H9 (cell line): ENCODE measurements around the gene HRAS. TPM values are rescaled to one million over a fixed set of nuclear protein-coding genes. Genes with fewer than 3 reads are reported as not detected.

Experiments
- DNase-seq: peaks from one replicate; pipeline ENCODE4 v3.0.0-alpha.2; 2017
- H2AFZ ChIP-seq: one replicate; pipeline ENCODE4 v1.6.1; 2013; ENCODE audit warnings: mild to moderate bottlenecking, low read length, control low read depth, moderate library complexity
- H2AK5ac ChIP-seq: 2 replicates; pipeline ENCODE4 v1.6.1; 2013; ENCODE audit warnings: low read length, control low read depth, mixed read lengths; ENCODE audit not compliant: insufficient read length
- H2BK120ac ChIP-seq: one replicate; pipeline ENCODE4 v1.6.1; 2013; ENCODE audit warnings: low read depth, mild to moderate bottlenecking, low read length, control low read depth, inconsistent platforms; ENCODE audit not compliant: poor library complexity, severe bottlenecking
- H2BK12ac ChIP-seq: 2 replicates; pipeline ENCODE4 v1.6.1; 2013; ENCODE audit warnings: low read length, control low read depth, mixed read lengths, low read depth; ENCODE audit not compliant: insufficient read length
- H2BK15ac ChIP-seq: 2 replicates; pipeline ENCODE4 v1.6.1; 2013; ENCODE audit warnings: low read depth, low read length, control low read depth
- H2BK20ac ChIP-seq: one replicate; pipeline ENCODE4 v1.6.1; 2013; ENCODE audit warnings: low read depth, mild to moderate bottlenecking, low read length, control low read depth, inconsistent platforms; ENCODE audit not compliant: poor library complexity, severe bottlenecking
- H2BK5ac ChIP-seq: 2 replicates; pipeline ENCODE4 v1.6.1; 2013; ENCODE audit warnings: low read length, control low read depth, mixed read lengths; ENCODE audit not compliant: insufficient read length
- H3K14ac ChIP-seq: 2 replicates; pipeline ENCODE4 v1.6.1; 2013; ENCODE audit warnings: low read length, control low read depth; ENCODE audit not compliant: insufficient read depth
- H3K18ac ChIP-seq: 2 replicates; pipeline ENCODE4 v1.6.1; 2013; ENCODE audit warnings: low read depth, mild to moderate bottlenecking, mixed read lengths, low read length, control low read depth; ENCODE audit not compliant: insufficient read length
- H3K23ac ChIP-seq: 2 replicates; pipeline ENCODE4 v1.6.1; 2013; ENCODE audit warnings: low read length, control low read depth, mixed read lengths, low read depth; ENCODE audit not compliant: insufficient read length
- H3K23me2 ChIP-seq: 2 replicates; pipeline ENCODE4 v1.6.1; 2013; ENCODE audit warnings: low read depth, mild to moderate bottlenecking, mixed read lengths, low read length, control low read depth; ENCODE audit not compliant: insufficient read length, poor library complexity, severe bottlenecking
- H3K27ac ChIP-seq: 2 replicates; pipeline ENCODE4 v1.5.1; 2013; ENCODE audit warnings: low read length, control low read depth, mixed read lengths, low read depth; ENCODE audit not compliant: insufficient read length
- H3K27me3 ChIP-seq: 2 replicates; pipeline ENCODE4 v1.6.1; 2013; ENCODE audit warnings: low read length, control low read depth, inconsistent platforms; ENCODE audit not compliant: insufficient read depth
- H3K4ac ChIP-seq: 2 replicates; pipeline ENCODE4 v1.6.1; 2013; ENCODE audit warnings: low read depth, mild to moderate bottlenecking, control low read depth, inconsistent platforms, low read length, moderate library complexity
- H3K4me1 ChIP-seq: 2 replicates; pipeline ENCODE4 v1.6.1; 2013; ENCODE audit warnings: low read length, control low read depth, inconsistent platforms; ENCODE audit not compliant: insufficient read depth
- H3K4me2 ChIP-seq: 2 replicates; pipeline ENCODE4 v1.6.1; 2013; ENCODE audit warnings: low read length, control low read depth, mixed read lengths; ENCODE audit not compliant: insufficient read length, insufficient read depth
- H3K56ac ChIP-seq: 2 replicates; pipeline ENCODE4 v1.6.1; 2013; ENCODE audit warnings: low read depth, mild to moderate bottlenecking, mixed read lengths, low read length, control low read depth; ENCODE audit not compliant: insufficient read length
- H3K79me1 ChIP-seq: 2 replicates; pipeline ENCODE4 v1.6.1; 2013; ENCODE audit warnings: low read depth, mild to moderate bottlenecking, moderate library complexity, low read length, control low read depth, inconsistent platforms; ENCODE audit not compliant: insufficient read depth, poor library complexity, severe bottlenecking
- H3K79me2 ChIP-seq: 2 replicates; pipeline ENCODE4 v1.6.1; 2013; ENCODE audit warnings: low read length, control low read depth, inconsistent platforms; ENCODE audit not compliant: insufficient read depth
- H3K9ac ChIP-seq: 2 replicates; pipeline ENCODE4 v1.6.1; 2013; ENCODE audit warnings: low read length, control low read depth, mixed read lengths; ENCODE audit not compliant: insufficient read length; ENCODE audit errors: extremely low read depth
- H3K9me3 ChIP-seq: one replicate; pipeline ENCODE4 v1.6.1; 2013; ENCODE audit warnings: low read depth, low read length, inconsistent platforms; ENCODE audit not compliant: control insufficient read depth
- H3T11ph ChIP-seq: one replicate; pipeline ENCODE4 v1.6.1; 2013; ENCODE audit warnings: mild to moderate bottlenecking, low read length, control low read depth, inconsistent platforms
- H4K20me1 ChIP-seq: one replicate; pipeline ENCODE4 v1.6.1; 2013; ENCODE audit not compliant: control insufficient read depth, insufficient read length, insufficient read depth
- H4K5ac ChIP-seq: 2 replicates; pipeline ENCODE4 v1.6.1; 2013; ENCODE audit warnings: low read depth, mild to moderate bottlenecking, mixed read lengths, low read length, control low read depth; ENCODE audit not compliant: insufficient read length
- H4K8ac ChIP-seq: replicated peaks from 2 replicates; pipeline ENCODE4 v1.6.1; 2013; ENCODE audit warnings: low read length, control low read depth, mixed read lengths, low read depth; ENCODE audit not compliant: insufficient read length
- H4K91ac ChIP-seq: 2 replicates; pipeline ENCODE4 v1.6.1; 2013; ENCODE audit warnings: low read depth, mild to moderate bottlenecking, moderate library complexity, mixed read lengths, low read length, control low read depth; ENCODE audit not compliant: insufficient read length
- H3K27ac Mint-ChIP-seq, 3 experiments: 2 replicates in 2 of 3; 3 replicates in 1 of 3; pipeline ENCODE4 v1.8.0; 2020 to 2021; ENCODE audit warnings: mixed read lengths in 3 of 3, mild to moderate bottlenecking in 1 of 3, moderate library complexity in 1 of 3
- H3K27me3 Mint-ChIP-seq: 2 replicates; pipeline ENCODE4 v1.8.0; 2021; ENCODE audit warnings: low read depth, mild to moderate bottlenecking, moderate library complexity, mixed read lengths
- H3K36me3 Mint-ChIP-seq, 3 experiments: 2 replicates in 2 of 3; 3 replicates in 1 of 3; pipeline ENCODE4 v1.8.0; 2020 to 2021; ENCODE audit warnings: low read depth in 3 of 3, mixed read lengths in 3 of 3; ENCODE audit not compliant: insufficient read depth in 1 of 3
- H3K4me1 Mint-ChIP-seq, 2 experiments: 2 replicates each; pipeline ENCODE4 v1.8.0; 2020; ENCODE audit warnings: mixed read lengths in 2 of 2
- H3K4me3 Mint-ChIP-seq, 2 experiments: 2 replicates in 1 of 2; 3 replicates in 1 of 2; pipeline ENCODE4 v1.8.0; 2020 to 2021; ENCODE audit warnings: mild to moderate bottlenecking in 2 of 2, mixed read lengths in 2 of 2, moderate library complexity in 1 of 2
- H3K9me3 Mint-ChIP-seq, 2 experiments: 2 replicates in 1 of 2; 3 replicates in 1 of 2; pipeline ENCODE4 v1.8.0; 2020; ENCODE audit warnings: mild to moderate bottlenecking in 2 of 2, mixed read lengths in 2 of 2, moderate library complexity in 1 of 2
- CTCF ChIP-seq: fragments of 200-600 bp; sonication (generic); conservative IDR thresholded peaks from 3 replicates; pipeline ENCODE4 v1.8.0; 2021; ENCODE audit warnings: antibody characterized with exemption, mild to moderate bottlenecking
- WGBS: extraction: QIAGEN DNeasy Blood & Tissue Kit; methylation state at CpG from one replicate; pipeline ENCODE4 v1.1.7; 2013; ENCODE audit warnings: missing lambda C conversion rate, low lambda C conversion rate, mixed read lengths; ENCODE audit not compliant: insufficient read length; ENCODE audit errors: extremely low coverage; 5-methylcytosine and 5-hydroxymethylcytosine counted together
- total RNA-seq: library from RNA; stranded (reverse); gene quantifications from 2 replicates; pipeline ENCODE4 v1.2.1, GENCODE V29; 2021

HRAS gene
- total RNA-seq, 1 experiment from 2014 or later = 61.8 TPM

DNA sequence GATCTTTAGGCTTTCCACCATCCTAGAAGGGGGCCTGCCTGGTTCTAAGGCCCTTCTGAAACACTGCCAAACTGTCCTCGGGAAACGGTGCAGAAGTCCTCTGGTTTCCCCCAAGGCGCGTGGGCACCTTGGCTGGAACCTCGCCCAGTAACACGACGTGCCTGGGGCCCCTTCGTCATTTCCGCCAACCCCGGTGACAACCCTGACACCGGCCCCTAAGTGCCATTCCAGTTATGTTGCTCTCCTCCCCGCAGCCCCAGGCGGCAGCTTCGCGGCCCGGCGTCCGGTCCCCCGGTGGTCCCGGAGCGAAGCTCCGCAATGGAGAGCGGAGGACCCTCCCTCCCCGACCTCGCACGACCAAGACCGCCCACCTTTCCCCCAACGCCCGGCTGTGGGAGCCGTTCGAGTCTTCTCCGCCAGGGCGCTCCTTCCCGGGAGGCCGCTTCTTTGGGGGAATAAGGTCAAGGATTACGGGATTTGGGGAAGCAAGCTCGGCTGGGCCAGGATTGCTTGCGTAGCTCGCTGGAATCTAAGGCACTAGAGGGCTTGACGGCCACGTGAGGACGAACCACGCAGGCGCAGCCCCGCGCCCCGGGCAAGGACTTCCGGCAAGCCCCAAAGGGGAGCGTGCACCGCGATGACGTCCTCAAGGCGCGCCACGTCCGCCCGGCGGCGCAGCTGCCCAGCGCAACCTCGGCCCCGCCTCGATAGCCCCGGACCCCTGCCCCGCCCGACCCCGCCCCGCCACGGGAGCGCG is 29.0 kb downstream of the HRAS start:
- Histone ChIP-seq H4K5ac (no peak overlapping the region), H3K4me1 (no peaks in the 10 kb centered on the region), H3K18ac (peak overlapping the region; percentile 5), H3K14ac (no peak overlapping the region), H3K4ac (no peak overlapping the region), H2BK15ac (no peak overlapping the region), H3K9ac (peak overlapping the region; percentile 49), H2AFZ (no peak overlapping the region), H3K9me3 (no peaks in the 10 kb centered on the region), H3K79me2 (peaks cover 2% of the 10 kb centered on the region; the same call in 1 of the 2 replicates), H2BK20ac (no peak overlapping the region), H2BK12ac (no peak overlapping the region), H3K23me2 (peaks cover 16% of the 10 kb centered on the region), H3K79me1 (no peaks in the 10 kb centered on the region), H3K27me3 (no peaks in the 10 kb centered on the region; the same call in 1 of the 2 replicates), H3T11ph (no peak overlapping the region), H2BK5ac (no peak overlapping the region), H4K20me1 (no peaks in the 10 kb centered on the region), H3K4me2 (peak overlapping the region; percentile 91), H2AK5ac (no peak overlapping the region), H2BK120ac (no peak overlapping the region), H3K23ac (no peak overlapping the region), H3K56ac (no peak overlapping the region), H4K8ac (no peak overlapping the region), H3K27ac (no peak overlapping the region), H4K91ac (no peak overlapping the region)
- Mint-ChIP-seq H3K9me3 (no peaks in the 10 kb centered on the region), H3K27me3 (no peaks in the 10 kb centered on the region; the same call in none of the 2 replicates), H3K36me3 (peaks cover 10 to 17% (median 16%) of the 10 kb centered on the region in 3 experiments), H3K4me3 (peak overlapping the region; percentile 93 to 97), H3K4me1 (peaks cover 3 to 9% of the 10 kb centered on the region in 2 experiments; a peak in 2 of 4 replicates), H3K27ac (peak overlapping the region; percentile 97 to 100 (median 99))
- 0 out of 3 replicates have a peak, but pooled peaks have one; percentile 12 for TF ChIP-seq CTCF
- peak; percentile 98 for DNase-seq
- no CpG with 5 or more reads among the region's 71 CpGs for WGBS
